ENCODE measurements around the gene PLXNC1.

GRCh38 chr12:94260717-94261116 is 112.3 kb downstream of the PLXNC1 start:
- TF ChIP-seq CTCF (conservative IDR thresholded peaks at IDR 0.05; ENCODE audit: low read depth, low read length) (no peak), EZH2 (IDR thresholded peaks at IDR 0.05; ENCODE audit: borderline replicate concordance, low read depth, low read length, poor library complexity, severe bottlenecking) (no peak)
